Naive thymus-derived CD4-positive, alpha-beta T cell (primary cell): ENCODE data around the gene PTGIR. TPM values are rescaled to one million over a fixed set of nuclear protein-coding genes. Genes with fewer than 3 reads are reported as not detected.

ENCODE experiments used
- ATAC-seq: fragments of 150-1000 bp; cut with Tn5 transposase; 2 replicates; pipeline ENCODE4 v1.10.0; 2021; ENCODE audit warnings: mild to moderate bottlenecking, moderate library complexity
- CTCF ChIA-PET: fragments of 350-600 bp; sonication (Branson Sonifier 250); formaldehyde crosslinking; loops from one replicate; lab custom pipeline; 2021; ENCODE audit warnings: antibody characterized with exemption; lab: Charles Lee
- POLR2A ChIA-PET: fragments of 350-600 bp; sonication (Branson Sonifier 250); formaldehyde crosslinking; loops from one replicate; lab custom pipeline; 2021; ENCODE audit warnings: antibody characterized with exemption, inconsistent platforms; lab: Charles Lee
- DNase-seq, 9 donors: peaks; one replicate each; pipeline versions ENCODE4 v3.0.0 to v3.0.0-alpha.2; 2020 to 2022; ENCODE audit warnings: mixed read lengths in 1 of 9
- H3K27ac ChIP-seq: one replicate; pipeline ENCODE4 v1.7.0; 2013; ENCODE audit warnings: mild to moderate bottlenecking, low read depth, low read length, moderate library complexity
- H3K27me3 ChIP-seq, 2 donors: one replicate each; pipeline ENCODE4 v1.7.0; 2013; ENCODE audit warnings: low read length in 2 of 2, mild to moderate bottlenecking in 2 of 2, moderate library complexity in 2 of 2; ENCODE audit not compliant: control insufficient read depth in 2 of 2, insufficient read depth in 2 of 2
- H3K36me3 ChIP-seq, 3 experiments: 1 replicate in 2 of 3; 2 replicates in 1 of 3; pipeline ENCODE4 v1.7.0; 2013; ENCODE audit warnings: low read length in 3 of 3, mild to moderate bottlenecking in 3 of 3, moderate library complexity in 1 of 3; ENCODE audit not compliant: insufficient read depth in 3 of 3, control insufficient read depth in 2 of 3
- H3K4me1 ChIP-seq, 2 donors: one replicate each; pipeline ENCODE4 v1.7.0; 2013; ENCODE audit warnings: low read length in 2 of 2, mild to moderate bottlenecking in 2 of 2, moderate library complexity in 1 of 2; ENCODE audit not compliant: control insufficient read depth in 2 of 2, insufficient read depth in 2 of 2
- H3K4me3 ChIP-seq: 2 replicates; pipeline ENCODE4 v1.7.0; 2013; ENCODE audit warnings: mild to moderate bottlenecking, low read length
- H3K9me3 ChIP-seq, 3 experiments: 1 replicate in 2 of 3; 2 replicates in 1 of 3; pipeline ENCODE4 v1.7.0; 2013; ENCODE audit warnings: low read length in 3 of 3; ENCODE audit not compliant: control insufficient read depth in 2 of 3
- H3K27ac Mint-ChIP-seq, 9 donors: one replicate each; pipeline ENCODE4 v1.8.0; 2020 to 2022; ENCODE audit warnings: mixed read lengths in 9 of 9, mild to moderate bottlenecking in 8 of 9, moderate library complexity in 5 of 9, inconsistent platforms in 2 of 9
- H3K27me3 Mint-ChIP-seq, 5 donors: one replicate each; pipeline ENCODE4 v1.8.0; 2021 to 2022; ENCODE audit warnings: mixed read lengths in 5 of 5, mild to moderate bottlenecking in 1 of 5
- H3K36me3 Mint-ChIP-seq, 5 donors: one replicate each; pipeline ENCODE4 v1.8.0; 2020 to 2022; ENCODE audit warnings: mixed read lengths in 5 of 5, mild to moderate bottlenecking in 3 of 5, inconsistent platforms in 1 of 5
- H3K4me1 Mint-ChIP-seq, 7 donors: one replicate each; pipeline ENCODE4 v1.8.0; 2020 to 2022; ENCODE audit warnings: mixed read lengths in 7 of 7, mild to moderate bottlenecking in 3 of 7, inconsistent platforms in 1 of 7
- H3K4me3 Mint-ChIP-seq, 10 donors: one replicate each; pipeline ENCODE4 v1.8.0; 2020 to 2022; ENCODE audit warnings: mild to moderate bottlenecking in 10 of 10, mixed read lengths in 10 of 10, moderate library complexity in 6 of 10, inconsistent platforms in 2 of 10
- H3K9me3 Mint-ChIP-seq, 11 donors: one replicate each; pipeline ENCODE4 v1.8.0; 2020 to 2022; ENCODE audit warnings: mixed read lengths in 11 of 11, mild to moderate bottlenecking in 4 of 11, inconsistent platforms in 1 of 11, moderate library complexity in 1 of 11
- intact Hi-C, 2 donors: fragments of 100-400 bp; cut with micrococcal nuclease; formaldehyde crosslinking; loops; one replicate each; pipeline ENCODE4 v1.15.1; 2023
- polyA plus RNA-seq, 2 donors: library from polyadenylated mRNA; unstranded; fragments of 300-500 nt; fragmentation: Illumina TruSeq; gene quantifications; one replicate each; pipeline ENCODE4 v1.2.3, GENCODE V29; 2021
- total RNA-seq, 6 experiments: library from RNA in 5 of 6; stranded (reverse) in 5 of 6; gene quantifications; 1 replicate in 5 of 6; 2 replicates in 1 of 6; pipeline ENCODE4 v1.2.3 and lab custom pipeline; 2021 to 2026

PTGIR gene
- total and polyA plus RNA-seq, 7 experiments from 2014 or later, result 4.2 to 99.1 (median 5.1) TPM

DNA sequence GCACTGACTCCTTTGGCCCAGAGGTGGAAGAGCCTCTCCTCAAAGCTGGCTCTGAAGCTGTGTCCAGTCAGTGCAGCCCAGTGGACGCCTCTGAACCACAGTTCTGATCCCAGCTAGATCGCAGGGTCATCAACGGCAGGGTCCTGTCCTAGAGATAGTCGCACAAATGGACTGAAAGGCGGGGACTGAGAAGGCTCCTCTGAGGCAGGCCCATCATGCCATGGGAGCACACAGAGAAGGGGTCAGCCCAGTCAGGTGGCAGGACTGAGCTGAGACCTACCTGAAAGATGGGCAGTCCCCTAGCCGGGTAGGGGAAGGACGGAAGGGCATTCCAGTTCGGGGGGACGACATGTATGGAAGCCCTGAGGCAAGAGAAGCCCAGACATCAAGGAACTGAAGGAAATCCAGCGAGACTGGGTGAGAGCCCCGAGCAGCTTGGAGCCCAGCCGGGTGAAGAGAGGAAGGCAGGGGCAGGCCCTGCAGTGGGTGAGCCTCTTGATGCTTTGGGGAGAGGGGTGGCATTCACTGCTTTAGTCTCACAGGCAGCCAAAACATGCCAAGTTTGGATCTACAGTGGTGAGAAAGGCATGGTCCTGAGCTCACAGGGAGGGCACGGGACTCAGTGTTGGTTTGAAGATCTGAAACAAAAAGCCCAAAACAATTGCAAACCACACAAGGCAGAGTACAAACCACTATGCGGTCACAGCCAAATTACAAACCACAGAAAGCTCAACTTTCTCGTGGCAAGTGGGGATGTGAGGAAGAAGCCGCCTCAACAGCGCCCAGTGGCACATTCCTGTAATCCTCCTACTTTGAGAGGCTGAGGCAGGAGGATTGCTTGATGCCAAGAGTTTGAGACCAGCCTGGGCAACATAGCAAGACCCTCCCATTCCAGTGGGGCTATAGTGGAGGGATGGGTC lies 13.8 kb downstream of the PTGIR start:
- no peaks in the 10 kb centered on the region for H3K9me3 Mint-ChIP-seq
- ATAC-seq (peak; percentile 54), DNase-seq (peak in 7 of 9 donors; percentile 43 to 60 (median 49))
- peaks cover 24 to 59% of the 10 kb centered on the region in 2 donors for H3K4me1 ChIP-seq
- H3K4me1 Mint-ChIP-seq, result peaks cover 54 to 79% (median 72%) of the 10 kb centered on the region in 7 donors
- H3K4me3 Mint-ChIP-seq, result peak overlapping the region; percentile 67 to 86 (median 80)
- intact Hi-C loops, result loop anchor here (1.0 to 10.0 kb wide), 6 partner anchors 8 to 726 kb away; partner anchors contain the start of genes IRF2BP1 (in 1 of the 2) and ZC3H4 (in 1 of the 2)
- H3K4me3 ChIP-seq, result peak overlapping the region; percentile 8
- peak overlapping the region; percentile 76 for H3K27ac ChIP-seq
- no peaks in the 10 kb centered on the region for H3K27me3 ChIP-seq
- CTCF ChIA-PET, result interaction anchor here (0.5 to 9.0 kb wide), 10 partner anchors 10 to 404 kb away, joined by 3 to 137 read pairs (median 5); partner anchors contain the start of genes CALM3 and DACT3
- H3K27ac Mint-ChIP-seq, result peak overlapping the region; percentile 86 to 95 (median 92)
- POLR2A ChIA-PET, result interaction anchor here (0.6 to 5.2 kb wide), 12 partner anchors 9 to 131 kb away, joined by 3 to 112 read pairs (median 8); partner anchors contain the start of genes CALM3 and DACT3
- H3K36me3 ChIP-seq, result peaks cover 0 to 41% (median 20%) of the 10 kb centered on the region in 3 experiments
- H3K36me3 Mint-ChIP-seq, result peaks cover 11 to 40% (median 24%) of the 10 kb centered on the region in 5 donors
- H3K9me3 ChIP-seq, result no peaks in the 10 kb centered on the region
- no peaks in the 10 kb centered on the region for H3K27me3 Mint-ChIP-seq

DNA sequence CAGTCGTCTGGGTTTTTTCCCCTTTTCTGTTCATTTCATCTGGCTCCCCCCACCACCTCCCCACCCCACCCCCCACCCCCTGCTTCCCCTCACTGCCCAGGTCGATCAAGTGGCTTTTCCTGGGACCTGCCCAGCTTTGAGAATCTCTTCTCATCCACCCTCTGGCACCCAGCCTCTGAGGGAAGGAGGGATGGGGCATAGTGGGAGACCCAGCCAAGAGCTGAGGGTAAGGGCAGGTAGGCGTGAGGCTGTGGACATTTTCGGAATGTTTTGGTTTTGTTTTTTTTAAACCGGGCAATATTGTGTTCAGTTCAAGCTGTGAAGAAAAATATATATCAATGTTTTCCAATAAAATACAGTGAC lies 14.5 kb downstream of the PTGIR start:
- peaks cover 11 to 43% (median 24%) of the 10 kb centered on the region in 5 donors for H3K36me3 Mint-ChIP-seq
- H3K9me3 Mint-ChIP-seq, result no peaks in the 10 kb centered on the region
- peak overlapping the region; percentile 86 to 95 (median 92) for H3K27ac Mint-ChIP-seq
- no peak for ATAC-seq
- peak overlapping the region in 9 of 10 donors; percentile 70 to 86 (median 81) for H3K4me3 Mint-ChIP-seq
- DNase-seq, result no peak
- Histone ChIP-seq H3K36me3 (peaks cover 0 to 48% (median 20%) of the 10 kb centered on the region in 3 experiments), H3K4me1 (peaks cover 24 to 55% of the 10 kb centered on the region in 2 donors), H3K27ac (peak overlapping the region; percentile 76), H3K4me3 (no peak overlapping the region), H3K27me3 (no peaks in the 10 kb centered on the region), H3K9me3 (no peaks in the 10 kb centered on the region)
- POLR2A ChIA-PET, result interaction anchor here (0.6 to 5.2 kb wide), 6 partner anchors 8 to 87 kb away, joined by 4 to 112 read pairs (median 14); partner anchors contain the start of genes CALM3 and DACT3
- no peaks in the 10 kb centered on the region for H3K27me3 Mint-ChIP-seq
- intact Hi-C loops, result loop anchor here (5.0 to 10.0 kb wide), 3 partner anchors 86 to 726 kb away; partner anchors contain the start of genes IRF2BP1 (in 1 of the 2) and ZC3H4 (in 1 of the 2)
- H3K4me1 Mint-ChIP-seq, result peaks cover 49 to 80% (median 73%) of the 10 kb centered on the region in 7 donors
- CTCF ChIA-PET, result interaction anchor here (0.5 to 9.0 kb wide), 3 partner anchors 15 to 405 kb away, joined by 3 to 137 read pairs (median 4); partner anchors contain the start of gene DACT3

DNA sequence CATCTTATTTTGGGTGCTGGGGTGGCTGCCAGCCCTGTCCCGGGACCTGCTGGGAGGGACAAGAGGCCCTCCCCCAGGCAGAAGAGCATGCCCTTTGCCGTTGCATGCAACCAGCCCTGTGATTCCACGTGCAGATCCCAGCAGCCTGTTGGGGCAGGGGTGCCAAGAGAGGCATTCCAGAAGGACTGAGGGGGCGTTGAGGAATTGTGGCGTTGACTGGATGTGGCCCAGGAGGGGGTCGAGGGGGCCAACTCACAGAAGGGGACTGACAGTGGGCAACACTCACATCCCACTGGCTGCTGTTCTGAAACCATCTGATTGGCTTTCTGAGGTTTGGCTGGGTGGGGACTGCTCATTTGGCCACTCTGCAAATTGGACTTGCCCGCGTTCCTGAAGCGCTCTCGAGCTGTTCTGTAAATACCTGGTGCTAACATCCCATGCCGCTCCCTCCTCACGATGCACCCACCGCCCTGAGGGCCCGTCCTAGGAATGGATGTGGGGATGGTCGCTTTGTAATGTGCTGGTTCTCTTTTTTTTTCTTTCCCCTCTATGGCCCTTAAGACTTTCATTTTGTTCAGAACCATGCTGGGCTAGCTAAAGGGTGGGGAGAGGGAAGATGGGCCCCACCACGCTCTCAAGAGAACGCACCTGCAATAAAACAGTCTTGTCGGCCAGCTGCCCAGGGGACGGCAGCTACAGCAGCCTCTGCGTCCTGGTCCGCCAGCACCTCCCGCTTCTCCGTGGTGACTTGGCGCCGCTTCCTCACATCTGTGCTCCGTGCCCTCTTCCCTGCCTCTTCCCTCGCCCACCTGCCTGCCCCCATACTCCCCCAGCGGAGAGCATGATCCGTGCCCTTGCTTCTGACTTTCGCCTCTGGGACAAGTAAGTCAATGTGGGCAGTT lies 15.1 kb downstream of the PTGIR start:
- Mint-ChIP-seq H3K4me1 (peaks cover 54 to 86% (median 71%) of the 10 kb centered on the region in 7 donors), H3K9me3 (no peaks in the 10 kb centered on the region), H3K36me3 (peaks cover 11 to 43% (median 24%) of the 10 kb centered on the region in 5 donors), H3K4me3 (peak overlapping the region in 7 of 10 donors; percentile 6 to 83 (median 58)), H3K27me3 (no peaks in the 10 kb centered on the region), H3K27ac (peak overlapping the region; percentile 65 to 95 (median 84))
- Histone ChIP-seq H3K36me3 (peaks cover 0 to 54% (median 20%) of the 10 kb centered on the region in 3 experiments), H3K9me3 (no peaks in the 10 kb centered on the region), H3K27ac (peak overlapping the region; percentile 31), H3K27me3 (no peaks in the 10 kb centered on the region), H3K4me3 (no peak overlapping the region), H3K4me1 (peaks cover 24 to 52% of the 10 kb centered on the region in 2 donors)
- CTCF ChIA-PET, result interaction anchor here (0.6 kb wide), 1 partner anchor 14 kb away, joined by 4 read pairs; no protein-coding TSS in a partner anchor
- intact Hi-C loops, result loop anchor here (5.0 to 10.0 kb wide), 4 partner anchors 85 to 725 kb away; partner anchors contain the start of genes AP2S1 (in 1 of the 2), IRF2BP1 (in 1 of the 2) and ZC3H4 (in 1 of the 2)
- ATAC-seq, result no peak
- POLR2A ChIA-PET, result interaction anchor here (0.6 to 5.2 kb wide), 5 partner anchors 8 to 51 kb away, joined by 3 to 112 read pairs (median 18); partner anchors contain the start of genes CALM3 and DACT3
- no peak for DNase-seq

DNA sequence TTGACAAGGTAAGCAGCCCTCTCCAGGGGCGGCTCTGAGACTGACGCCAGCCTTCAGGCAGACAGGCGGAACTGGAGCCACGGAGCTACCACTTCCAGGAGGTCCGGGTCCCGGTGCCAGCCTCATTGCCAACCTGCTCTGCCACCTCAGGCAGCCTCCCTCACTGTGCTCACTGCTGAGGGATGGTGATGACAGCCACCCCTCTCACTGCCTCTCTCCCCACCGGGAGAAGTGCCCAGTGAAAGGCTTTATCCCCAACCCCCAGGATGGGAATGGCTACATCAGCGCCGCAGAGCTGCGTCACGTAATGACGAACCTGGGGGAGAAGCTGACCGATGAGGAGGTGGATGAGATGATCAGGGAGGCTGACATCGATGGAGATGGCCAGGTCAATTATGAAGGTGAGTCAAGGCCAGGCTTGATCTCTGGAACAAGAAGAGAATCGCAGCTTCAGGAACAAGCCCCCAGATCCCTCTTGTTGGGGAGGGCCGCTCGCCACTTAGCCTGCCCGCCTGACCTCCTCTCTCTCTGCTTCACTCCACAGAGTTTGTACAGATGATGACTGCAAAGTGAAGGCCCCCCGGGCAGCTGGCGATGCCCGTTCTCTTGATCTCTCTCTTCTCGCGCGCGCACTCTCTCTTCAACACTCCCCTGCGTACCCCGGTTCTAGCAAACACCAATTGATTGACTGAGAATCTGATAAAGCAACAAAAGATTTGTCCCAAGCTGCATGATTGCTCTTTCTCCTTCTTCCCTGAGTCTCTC lies 16.1 kb downstream of the PTGIR start:
- Histone ChIP-seq H3K36me3 (peaks cover 0 to 55% (median 20%) of the 10 kb centered on the region in 3 experiments), H3K9me3 (no peaks in the 10 kb centered on the region), H3K27ac (no peak overlapping the region), H3K4me1 (peaks cover 24 to 52% of the 10 kb centered on the region in 2 donors), H3K27me3 (no peaks in the 10 kb centered on the region), H3K4me3 (no peak overlapping the region)
- H3K27me3 Mint-ChIP-seq, result no peaks in the 10 kb centered on the region
- intact Hi-C loops, result loop anchor here in 1 of 2 donors (10.0 kb wide), 1 partner anchor 246 kb away; the partner anchor contains the start of gene AP2S1
- H3K9me3 Mint-ChIP-seq, result no peaks in the 10 kb centered on the region
- DNase-seq (no peak), ATAC-seq (no peak)
- H3K27ac Mint-ChIP-seq, result peak overlapping the region in 5 of 9 donors; percentile 4 to 89 (median 28)
- H3K4me1 Mint-ChIP-seq, result peaks cover 52 to 86% (median 69%) of the 10 kb centered on the region in 7 donors
- H3K36me3 Mint-ChIP-seq, result peaks cover 11 to 43% (median 24%) of the 10 kb centered on the region in 5 donors
- H3K4me3 Mint-ChIP-seq, result peak overlapping the region in 2 of 10 donors; percentile 5 to 83
- POLR2A ChIA-PET, result interaction anchor here (1.0 kb wide), 1 partner anchor 14 kb away, joined by 3 read pairs; no protein-coding TSS in a partner anchor
- CTCF ChIA-PET, result no interaction called here

DNA sequence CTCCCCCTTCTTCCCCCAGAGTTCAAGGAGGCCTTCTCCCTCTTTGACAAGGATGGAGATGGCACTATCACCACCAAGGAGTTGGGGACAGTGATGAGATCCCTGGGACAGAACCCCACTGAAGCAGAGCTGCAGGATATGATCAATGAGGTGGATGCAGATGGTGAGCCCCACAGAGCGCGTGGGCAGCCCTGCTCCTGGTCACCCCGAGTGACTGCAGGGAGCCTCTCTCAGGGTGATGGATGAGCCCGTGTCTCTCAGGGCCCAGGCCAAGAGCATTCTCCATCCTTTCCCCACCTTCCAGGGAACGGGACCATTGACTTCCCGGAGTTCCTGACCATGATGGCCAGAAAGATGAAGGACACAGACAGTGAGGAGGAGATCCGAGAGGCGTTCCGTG lies 16.7 kb downstream of the PTGIR start:
- intact Hi-C loops, result loop anchor here in 1 of 2 donors (10.0 kb wide), 1 partner anchor 247 kb away; the partner anchor contains the start of gene AP2S1
- peaks cover 53 to 87% (median 72%) of the 10 kb centered on the region in 7 donors for H3K4me1 Mint-ChIP-seq
- Histone ChIP-seq H3K36me3 (peaks cover 0 to 55% (median 20%) of the 10 kb centered on the region in 3 experiments), H3K4me3 (no peak overlapping the region), H3K27me3 (no peaks in the 10 kb centered on the region), H3K4me1 (peaks cover 30 to 53% of the 10 kb centered on the region in 2 donors), H3K9me3 (no peaks in the 10 kb centered on the region), H3K27ac (no peak overlapping the region)
- ATAC-seq (no peak), DNase-seq (no peak)
- ChIA-PET POLR2A (no interaction called here), CTCF (interaction anchor here (0.9 kb wide), 1 partner anchor 12 kb away, joined by 3 read pairs; no protein-coding TSS in a partner anchor)
- peak overlapping the region in 5 of 9 donors; percentile 36 to 79 (median 56) for H3K27ac Mint-ChIP-seq
- no peaks in the 10 kb centered on the region for H3K27me3 Mint-ChIP-seq
- no peaks in the 10 kb centered on the region for H3K9me3 Mint-ChIP-seq
- H3K36me3 Mint-ChIP-seq, result peaks cover 11 to 44% (median 24%) of the 10 kb centered on the region in 5 donors
- peak overlapping the region in 1 of 10 donors; percentile 36 for H3K4me3 Mint-ChIP-seq
